Measurements from ENCODE around the gene COA8. TPM values are rescaled to one million over a fixed set of nuclear protein-coding genes. Genes with fewer than 3 reads are reported as not detected.

Gene COA8
- total and polyA plus RNA-seq, 2 of the 13 experiments (the other 11 are each of a cell fraction or from before 2014, with no cell fraction given): 10.9 to 25.1 TPM

DNA sequence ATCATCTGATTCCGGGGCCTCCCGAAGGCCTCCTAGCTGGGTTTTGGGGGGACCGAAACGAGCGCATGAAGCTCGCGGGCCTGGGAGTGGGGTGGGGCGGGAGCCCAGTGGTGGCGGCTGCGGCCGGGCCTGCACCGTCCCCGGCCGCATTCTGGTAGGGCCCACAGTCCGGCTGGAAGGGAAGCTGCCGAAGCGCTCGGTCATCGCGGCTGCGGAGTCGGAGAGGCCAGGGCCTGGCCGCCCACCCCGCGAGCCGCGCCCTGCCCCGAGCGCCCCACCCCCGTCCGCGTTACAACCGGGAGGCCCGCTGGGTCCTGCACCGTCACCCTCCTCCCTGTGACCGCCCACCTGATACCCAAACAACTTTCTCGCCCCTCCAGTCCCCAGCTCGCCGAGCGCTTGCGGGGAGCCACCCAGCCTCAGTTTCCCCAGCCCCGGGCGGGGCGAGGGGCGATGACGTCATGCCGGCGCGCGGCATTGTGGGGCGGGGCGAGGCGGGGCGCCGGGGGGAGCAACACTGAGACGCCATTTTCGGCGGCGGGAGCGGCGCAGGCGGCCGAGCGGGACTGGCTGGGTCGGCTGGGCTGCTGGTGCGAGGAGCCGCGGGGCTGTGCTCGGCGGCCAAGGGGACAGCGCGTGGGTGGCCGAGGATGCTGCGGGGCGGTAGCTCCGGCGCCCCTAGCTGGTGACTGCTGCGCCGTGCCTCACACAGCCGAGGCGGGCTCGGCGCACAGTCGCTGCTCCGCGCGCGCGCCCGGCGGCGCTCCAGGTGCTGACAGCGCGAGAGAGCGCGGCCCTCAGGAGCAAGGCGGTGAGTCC lies 66.1 kb downstream of the COA8 start, which contains the start of gene KLC1:
KLC1 (plus strand) TSS at position 528 of the 819 bp plus-strand sequence. CDS start 25,354 bp downstream, outside the sequence.
- ATAC-seq: peak; percentile 62
- CTCF ChIA-PET (ENCODE audit: low intra/inter-chr PET ratio, low total read pairs): no interaction called here
- no peak for DNase-seq (ENCODE audit: low spot score)
- intact Hi-C loops (cut with micrococcal nuclease; ENCODE audit: unreplicated experiment): no loop called here
- no peak for FAIRE-seq
- H4K20me1 ChIP-seq (ENCODE audit: insufficient read depth, low read length): peaks cover 21% of the 10 kb centered on the region
- POLR2A ChIA-PET: interaction anchor here (0.7 to 2.4 kb wide), 4 partner anchors 10 to 67 kb away, joined by 3 to 8 read pairs (median 3); partner anchors contain the start of gene BAG5
- H3K79me2 ChIP-seq (ENCODE audit: insufficient read depth, low read length): peaks cover 36% of the 10 kb centered on the region
- peak within 1 kb of the TSS; percentile 94 for H3K9ac ChIP-seq (ENCODE audit: insufficient read depth, low read depth, low read length)
- 0% methylated on average over 9 of the region's 97 CpGs for WGBS (ENCODE audit: low lambda C conversion rate)
- BruUV-seq (replicated peaks): TSS peak; percentile 94
- H2AFZ ChIP-seq (ENCODE audit: low read length): no peak within 1 kb of the TSS
- peak within 1 kb of the TSS; percentile 86 to 99 (median 98) for H3K4me3 ChIP-seq (replicated peaks in 1 of 3; ENCODE audit: insufficient read depth in 1 of 3, low read depth in 2 of 3, low read length in 3 of 3)
- peak within 1 kb of the TSS; percentile 96 for H3K4me2 ChIP-seq (ENCODE audit: low read depth, low read length)
- in situ Hi-C loops (cut with HindIII; ENCODE audit: extremely low pct_ligation_motif_present, low pct_unique_long_range_greater_than_20kb): no loop called here
- H3K36me3 ChIP-seq (replicated peaks in 1 of 2; ENCODE audit: control insufficient read depth in 1 of 2, insufficient read depth in 2 of 2, low read length in 2 of 2): no peaks in the 10 kb centered on the region
- H3K27me3 ChIP-seq (ENCODE audit: control insufficient read depth in 1 of 2, insufficient read depth in 2 of 2, low read length in 2 of 2): no peaks in the 10 kb centered on the region; a peak in 1 of 5 replicates
- no peaks in the 10 kb centered on the region for H3K9me3 ChIP-seq (ENCODE audit: low read length)
- peaks cover 52% of the 10 kb centered on the region for H3K4me1 ChIP-seq (ENCODE audit: insufficient read depth, low read length)
- peak within 1 kb of the TSS; percentile 87 for H3K27ac ChIP-seq (ENCODE audit: extremely low read length, insufficient read depth, low read length)
- TF ChIP-seq NCOA2 (CRISPR knock-in tag; IDR thresholded peaks at IDR 0.05): no peak
- TF ChIP-seq ZNF577 (CRISPR knock-in tag; IDR thresholded peaks at IDR 0.05; ENCODE audit: borderline replicate concordance, low read depth): no peak
- no peak for TF ChIP-seq ZNF101 (CRISPR knock-in tag; IDR thresholded peaks at IDR 0.05; ENCODE audit: borderline replicate concordance, low read depth)
- TF ChIP-seq ZNF296 (CRISPR knock-in tag; conservative IDR thresholded peaks at IDR 0.05): no peak
- TF ChIP-seq RAD21 (CRISPR knock-in tag; IDR thresholded peaks at IDR 0.05): peak; percentile 44; the same call in 1 of the 2 replicates
- no peak for TF ChIP-seq ZNF772 (CRISPR knock-in tag; IDR thresholded peaks at IDR 0.05)
- TF ChIP-seq ZNF343 (CRISPR knock-in tag; IDR thresholded peaks at IDR 0.05): no peak; the same call in 1 of the 2 replicates
- no peak for TF ChIP-seq ZNF33B (CRISPR knock-in tag; IDR thresholded peaks at IDR 0.05)
- TF ChIP-seq KDM2A (CRISPR knock-in tag; IDR thresholded peaks at IDR 0.05; ENCODE audit: borderline replicate concordance, low read depth): peak; percentile 87
- no peak for TF ChIP-seq SIN3A (IDR thresholded peaks at IDR 0.05; ENCODE audit: borderline replicate concordance, low read depth, low read length)
- 0 out of 2 replicates have a peak, but pooled peaks have one; percentile 12 for TF ChIP-seq HMG20A (CRISPR knock-in tag; IDR thresholded peaks at IDR 0.05; ENCODE audit: borderline replicate concordance)
- TF ChIP-seq, protein P1, sequence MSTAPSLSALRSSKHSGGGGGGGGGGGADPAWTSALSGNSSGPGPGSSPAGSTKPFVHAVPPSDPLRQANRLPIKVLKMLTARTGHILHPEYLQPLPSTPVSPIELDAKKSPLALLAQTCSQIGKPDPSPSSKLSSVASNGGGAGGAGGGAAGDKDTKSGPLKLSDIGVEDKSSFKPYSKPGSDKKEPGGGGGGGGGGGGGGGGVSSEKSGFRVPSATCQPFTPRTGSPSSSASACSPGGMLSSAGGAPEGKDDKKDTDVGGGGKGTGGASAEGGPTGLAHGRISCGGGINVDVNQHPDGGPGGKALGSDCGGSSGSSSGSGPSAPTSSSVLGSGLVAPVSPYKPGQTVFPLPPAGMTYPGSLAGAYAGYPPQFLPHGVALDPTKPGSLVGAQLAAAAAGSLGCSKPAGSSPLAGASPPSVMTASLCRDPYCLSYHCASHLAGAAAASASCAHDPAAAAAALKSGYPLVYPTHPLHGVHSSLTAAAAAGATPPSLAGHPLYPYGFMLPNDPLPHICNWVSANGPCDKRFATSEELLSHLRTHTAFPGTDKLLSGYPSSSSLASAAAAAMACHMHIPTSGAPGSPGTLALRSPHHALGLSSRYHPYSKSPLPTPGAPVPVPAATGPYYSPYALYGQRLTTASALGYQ (CRISPR knock-in tag; IDR thresholded peaks at IDR 0.05): no peak
- TF ChIP-seq NFE2L1 (CRISPR knock-in tag; IDR thresholded peaks at IDR 0.05; ENCODE audit: borderline replicate concordance): no peak
- TF ChIP-seq GATAD1 (CRISPR knock-in tag; IDR thresholded peaks at IDR 0.05): peak; percentile 85
- no peak for TF ChIP-seq DR1 (CRISPR knock-in tag; IDR thresholded peaks at IDR 0.05)
- TF ChIP-seq, protein P2, sequence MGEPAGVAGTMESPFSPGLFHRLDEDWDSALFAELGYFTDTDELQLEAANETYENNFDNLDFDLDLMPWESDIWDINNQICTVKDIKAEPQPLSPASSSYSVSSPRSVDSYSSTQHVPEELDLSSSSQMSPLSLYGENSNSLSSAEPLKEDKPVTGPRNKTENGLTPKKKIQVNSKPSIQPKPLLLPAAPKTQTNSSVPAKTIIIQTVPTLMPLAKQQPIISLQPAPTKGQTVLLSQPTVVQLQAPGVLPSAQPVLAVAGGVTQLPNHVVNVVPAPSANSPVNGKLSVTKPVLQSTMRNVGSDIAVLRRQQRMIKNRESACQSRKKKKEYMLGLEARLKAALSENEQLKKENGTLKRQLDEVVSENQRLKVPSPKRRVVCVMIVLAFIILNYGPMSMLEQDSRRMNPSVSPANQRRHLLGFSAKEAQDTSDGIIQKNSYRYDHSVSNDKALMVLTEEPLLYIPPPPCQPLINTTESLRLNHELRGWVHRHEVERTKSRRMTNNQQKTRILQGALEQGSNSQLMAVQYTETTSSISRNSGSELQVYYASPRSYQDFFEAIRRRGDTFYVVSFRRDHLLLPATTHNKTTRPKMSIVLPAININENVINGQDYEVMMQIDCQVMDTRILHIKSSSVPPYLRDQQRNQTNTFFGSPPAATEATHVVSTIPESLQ (CRISPR knock-in tag; conservative IDR thresholded peaks at IDR 0.05): peak; percentile 57; the same call in 1 of the 2 replicates
- no peak for TF ChIP-seq HDAC2 (CRISPR knock-in tag; IDR thresholded peaks at IDR 0.05)
- TF ChIP-seq MXI1 (IDR thresholded peaks at IDR 0.05; ENCODE audit: borderline replicate concordance, low read depth, low read length): peak; percentile 29; the same call in 1 of the 3 replicates
- TF ChIP-seq TRIM24 (CRISPR knock-in tag; IDR thresholded peaks at IDR 0.05): no peak
- no peak for TF ChIP-seq MLLT10 (CRISPR knock-in tag; IDR thresholded peaks at IDR 0.05)
- TF ChIP-seq PCBP2 (optimal IDR thresholded peaks at IDR 0.05; ENCODE audit: low read depth, low read length, poor library complexity, severe bottlenecking): no peak
- no peak for TF ChIP-seq CC2D1A (CRISPR knock-in tag; IDR thresholded peaks at IDR 0.05)

All from HepG2 (cell line).